ENCODE data around the gene RAB11FIP3. TPM values are rescaled to one million over a fixed set of nuclear protein-coding genes. Genes with fewer than 3 reads are reported as not detected.

RAB11FIP3 gene
- total and polyA plus RNA-seq, 9 of the 15 experiments (the other 6 are each of a cell fraction or from before 2014, with no cell fraction given): 0.46 to 13.1 (median 4.3) TPM

GRCh38 chr16:527015-527903, 101.8 kb downstream of the RAB11FIP3 start, which contains the start of gene CAPN15 (continued):
- TF ChIP-seq ZBTB40 (IDR thresholded peaks at IDR 0.05) (peak; percentile 91), ZBTB40 (CRISPR knock-in tag; IDR thresholded peaks at IDR 0.05) (no peak), POLR2A (conservative IDR thresholded peaks at IDR 0.05) (peak; percentile 70), FIP1L1 (IDR thresholded peaks at IDR 0.05; ENCODE audit: low read depth, low read length, poor library complexity, severe bottlenecking) (peak; percentile 91), STAT5A (IDR thresholded peaks at IDR 0.05; ENCODE audit: borderline replicate concordance, low read length) (no peak), RBM25 (IDR thresholded peaks at IDR 0.05; ENCODE audit: low read depth, low read length, severe bottlenecking) (no peak), ZNF175 (CRISPR knock-in tag; IDR thresholded peaks at IDR 0.05; ENCODE audit: low read depth) (peak; percentile 91), ID3 (CRISPR knock-in tag; IDR thresholded peaks at IDR 0.05) (no peak), ID3 (tag; IDR thresholded peaks at IDR 0.05) (0 out of 2 replicates have a peak, but pooled peaks have one; percentile 67), CREB3 (tag; conservative IDR thresholded peaks at IDR 0.05; ENCODE audit: low read depth) (peak; percentile 81), NFATC3 (IDR thresholded peaks at IDR 0.05) (no peak), TAL1 (IDR thresholded peaks at IDR 0.05) (no peak), EP400 (IDR thresholded peaks at IDR 0.05) (peak; percentile 62; the same call in 1 of the 2 replicates), BHLHE40 (IDR thresholded peaks at IDR 0.05; ENCODE audit: low read length) (no peak), ATF7 (IDR thresholded peaks at IDR 0.05) (peak; percentile 79), ILF3 (IDR thresholded peaks at IDR 0.05; ENCODE audit: borderline replicate concordance) (no peak)

All from K562 (cell line).